ENCODE data around the gene TFAP2D. TPM values are rescaled to one million over a fixed set of nuclear protein-coding genes. Genes with fewer than 3 reads are reported as not detected.

Gene TFAP2D
- total and polyA plus RNA-seq, 2 experiments from 2014 or later, result not detected

GRCh38 chr6:50663806-50664205 is 49.5 kb upstream of the TFAP2D start:
- Mint-ChIP-seq H3K4me3 (no peak overlapping the region), H3K4me1 (peaks cover 21% of the 10 kb centered on the region), H3K36me3 (ENCODE audit: low read depth) (no peaks in the 10 kb centered on the region), H3K27ac (no peak overlapping the region), H3K27me3 (ENCODE audit: insufficient read depth, low read depth, poor library complexity) (no peaks in the 10 kb centered on the region), H3K9me3 (no peaks in the 10 kb centered on the region)
- H3K36me3 ChIP-seq (ENCODE audit: insufficient read depth), result no peaks in the 10 kb centered on the region
- H2AFZ ChIP-seq, result no peak overlapping the region
- no peaks in the 10 kb centered on the region for H3K27me3 ChIP-seq (ENCODE audit: insufficient read depth)
- TF ChIP-seq REST (IDR thresholded peaks at IDR 0.05; ENCODE audit: unreplicated experiment) (no peak), ZNF114 (CRISPR knock-in tag; IDR thresholded peaks at IDR 0.05) (no peak), STAT1 (IDR thresholded peaks at IDR 0.05; ENCODE audit: unreplicated experiment) (no peak), CREB1 (CRISPR knock-in tag; IDR thresholded peaks at IDR 0.05; ENCODE audit: low read depth) (no peak), EZH2phosphoT487 (IDR thresholded peaks at IDR 0.05; ENCODE audit: unreplicated experiment) (no peak), EZH2 (IDR thresholded peaks at IDR 0.05; ENCODE audit: low read depth, unreplicated experiment) (no peak)
- no peaks in the 10 kb centered on the region for H3K79me2 ChIP-seq (replicated peaks; ENCODE audit: insufficient read depth)
- no peak overlapping the region for H3K4me3 ChIP-seq
- no peak for ATAC-seq
- H3K4me1 ChIP-seq (ENCODE audit: insufficient read depth), result peaks cover 19% of the 10 kb centered on the region
- H3K9me2 ChIP-seq (ENCODE audit: insufficient read depth), result no peaks in the 10 kb centered on the region
- DNase-seq (ENCODE audit: low spot score), result peak; percentile 11
- 0 out of 2 replicates have a peak overlapping the region, but pooled peaks have one; percentile 60 for H3K4me2 ChIP-seq
- no peak overlapping the region for H3K27ac ChIP-seq (ENCODE audit: low read depth)
- no peaks in the 10 kb centered on the region for H4K20me1 ChIP-seq (replicated peaks; ENCODE audit: insufficient read depth)
- H3F3A ChIP-seq (replicated peaks; ENCODE audit: low read depth), result no peaks in the 10 kb centered on the region

- ATAC-seq (no peak), DNase-seq (ENCODE audit: low spot score) (no peak)
- Histone ChIP-seq H3K27ac (ENCODE audit: low read depth) (no peak overlapping the region), H3K79me2 (replicated peaks; ENCODE audit: insufficient read depth) (no peaks in the 10 kb centered on the region), H4K20me1 (replicated peaks; ENCODE audit: insufficient read depth) (no peaks in the 10 kb centered on the region), H3K4me3 (no peak overlapping the region), H3K4me1 (ENCODE audit: insufficient read depth) (peaks cover 19% of the 10 kb centered on the region), H3K4me2 (no peak overlapping the region), H2AFZ (no peak overlapping the region), H3K36me3 (ENCODE audit: insufficient read depth) (no peaks in the 10 kb centered on the region), H3K9me2 (ENCODE audit: insufficient read depth) (no peaks in the 10 kb centered on the region), H3K27me3 (ENCODE audit: insufficient read depth) (no peaks in the 10 kb centered on the region), H3F3A (replicated peaks; ENCODE audit: low read depth) (no peaks in the 10 kb centered on the region)
- no peaks in the 10 kb centered on the region for H3K36me3 Mint-ChIP-seq (ENCODE audit: low read depth)
- H3K27me3 Mint-ChIP-seq (ENCODE audit: insufficient read depth, low read depth, poor library complexity), result peaks cover 2% of the 10 kb centered on the region
- peaks cover 21% of the 10 kb centered on the region for H3K4me1 Mint-ChIP-seq
- H3K27ac Mint-ChIP-seq, result no peak overlapping the region
- H3K4me3 Mint-ChIP-seq, result no peak overlapping the region
- TF ChIP-seq POLR2AphosphoS5 (IDR thresholded peaks at IDR 0.05; ENCODE audit: low read depth) (no peak), ZNF114 (CRISPR knock-in tag; IDR thresholded peaks at IDR 0.05) (no peak), ZNF331 (CRISPR knock-in tag; IDR thresholded peaks at IDR 0.05; ENCODE audit: low read depth) (no peak), NANOG (IDR thresholded peaks at IDR 0.05; ENCODE audit: borderline replicate concordance) (no peak), JUNB (IDR thresholded peaks at IDR 0.05; ENCODE audit: unreplicated experiment) (no peak), STAT1 (IDR thresholded peaks at IDR 0.05; ENCODE audit: unreplicated experiment) (no peak)
- TF ChIP-seq, protein P1, sequence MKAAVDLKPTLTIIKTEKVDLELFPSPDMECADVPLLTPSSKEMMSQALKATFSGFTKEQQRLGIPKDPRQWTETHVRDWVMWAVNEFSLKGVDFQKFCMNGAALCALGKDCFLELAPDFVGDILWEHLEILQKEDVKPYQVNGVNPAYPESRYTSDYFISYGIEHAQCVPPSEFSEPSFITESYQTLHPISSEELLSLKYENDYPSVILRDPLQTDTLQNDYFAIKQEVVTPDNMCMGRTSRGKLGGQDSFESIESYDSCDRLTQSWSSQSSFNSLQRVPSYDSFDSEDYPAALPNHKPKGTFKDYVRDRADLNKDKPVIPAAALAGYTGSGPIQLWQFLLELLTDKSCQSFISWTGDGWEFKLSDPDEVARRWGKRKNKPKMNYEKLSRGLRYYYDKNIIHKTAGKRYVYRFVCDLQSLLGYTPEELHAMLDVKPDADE (IDR thresholded peaks at IDR 0.05), result no peak
- no peaks in the 10 kb centered on the region for H3K9me3 Mint-ChIP-seq
Measured at GRCh38 chr6:50666089-50666488, 47.2 kb upstream of the TFAP2D start.

Data from GM23338 (cell line).